Measurements from ENCODE around the gene CHD2.

CHD2 gene

GRCh38 chr15:92934716-92935115, 34.6 kb downstream of the CHD2 start:
- H3K9ac ChIP-seq (ENCODE audit: low read depth, low read length) = no peak overlapping the region
- H3K4me1 ChIP-seq (ENCODE audit: control insufficient read depth, insufficient read depth, low read length) = no peaks in the 10 kb centered on the region
- H3K27ac ChIP-seq (ENCODE audit: low read depth, low read length) = no peak overlapping the region
- H3K9me3 ChIP-seq (ENCODE audit: control insufficient read depth, insufficient read depth, low read length) = no peaks in the 10 kb centered on the region
- no peak overlapping the region for H3K4me3 ChIP-seq (ENCODE audit: low read depth, low read length)
- peaks cover 95% of the 10 kb centered on the region for H3K36me3 ChIP-seq (ENCODE audit: control insufficient read depth, insufficient read depth, low read length)
- no peaks in the 10 kb centered on the region for H3K27me3 ChIP-seq (ENCODE audit: control insufficient read depth, insufficient read depth, low read length)

- no peak overlapping the region for H3K27ac ChIP-seq (ENCODE audit: low read depth, low read length)
Observed at GRCh38 chr15:92936138-92936537, 36.0 kb downstream of the CHD2 start.

GRCh38 chr15:92936693-92937092, 36.6 kb downstream of the CHD2 start:
- peaks cover 92% of the 10 kb centered on the region for H3K36me3 ChIP-seq (ENCODE audit: control insufficient read depth, insufficient read depth, low read length)
- no peak overlapping the region for H3K27ac ChIP-seq (ENCODE audit: low read depth, low read length)
- H3K9ac ChIP-seq (ENCODE audit: low read depth, low read length) = no peak overlapping the region
- no peaks in the 10 kb centered on the region for H3K4me1 ChIP-seq (ENCODE audit: control insufficient read depth, insufficient read depth, low read length)
- no peaks in the 10 kb centered on the region for H3K27me3 ChIP-seq (ENCODE audit: control insufficient read depth, insufficient read depth, low read length)
- H3K4me3 ChIP-seq (ENCODE audit: low read depth, low read length) = no peak overlapping the region
- no peaks in the 10 kb centered on the region for H3K9me3 ChIP-seq (ENCODE audit: control insufficient read depth, insufficient read depth, low read length)

More at GRCh38 chr15:92936138-92936537, 36.0 kb downstream of the CHD2 start:
- Histone ChIP-seq H3K36me3 (ENCODE audit: control insufficient read depth, insufficient read depth, low read length) (peaks cover 92% of the 10 kb centered on the region), H3K9me3 (ENCODE audit: control insufficient read depth, insufficient read depth, low read length) (no peaks in the 10 kb centered on the region), H3K4me1 (ENCODE audit: control insufficient read depth, insufficient read depth, low read length) (no peaks in the 10 kb centered on the region), H3K4me3 (ENCODE audit: low read depth, low read length) (no peak overlapping the region), H3K9ac (ENCODE audit: low read depth, low read length) (no peak overlapping the region), H3K27me3 (ENCODE audit: control insufficient read depth, insufficient read depth, low read length) (no peaks in the 10 kb centered on the region)

GRCh38 chr15:92937901-92938300, 37.8 kb downstream of the CHD2 start:
- H3K4me1 ChIP-seq (ENCODE audit: control insufficient read depth, insufficient read depth, low read length) = no peaks in the 10 kb centered on the region
- no peak overlapping the region for H3K9ac ChIP-seq (ENCODE audit: low read depth, low read length)
- no peaks in the 10 kb centered on the region for H3K9me3 ChIP-seq (ENCODE audit: control insufficient read depth, insufficient read depth, low read length)
- no peak overlapping the region for H3K4me3 ChIP-seq (ENCODE audit: low read depth, low read length)
- H3K27ac ChIP-seq (ENCODE audit: low read depth, low read length) = no peak overlapping the region
- H3K36me3 ChIP-seq (ENCODE audit: control insufficient read depth, insufficient read depth, low read length) = peaks cover 94% of the 10 kb centered on the region
- no peaks in the 10 kb centered on the region for H3K27me3 ChIP-seq (ENCODE audit: control insufficient read depth, insufficient read depth, low read length)

GRCh38 chr15:92938387-92938786, 38.3 kb downstream of the CHD2 start:
- no peaks in the 10 kb centered on the region for H3K9me3 ChIP-seq (ENCODE audit: control insufficient read depth, insufficient read depth, low read length)
- H3K27me3 ChIP-seq (ENCODE audit: control insufficient read depth, insufficient read depth, low read length) = no peaks in the 10 kb centered on the region
- H3K4me3 ChIP-seq (ENCODE audit: low read depth, low read length) = no peak overlapping the region
- no peak overlapping the region for H3K9ac ChIP-seq (ENCODE audit: low read depth, low read length)
- no peaks in the 10 kb centered on the region for H3K4me1 ChIP-seq (ENCODE audit: control insufficient read depth, insufficient read depth, low read length)
- peaks cover 94% of the 10 kb centered on the region for H3K36me3 ChIP-seq (ENCODE audit: control insufficient read depth, insufficient read depth, low read length)
- H3K27ac ChIP-seq (ENCODE audit: low read depth, low read length) = no peak overlapping the region

GRCh38 chr15:92941668-92942067, 41.5 kb downstream of the CHD2 start:
- peaks cover 96% of the 10 kb centered on the region for H3K36me3 ChIP-seq (ENCODE audit: control insufficient read depth, insufficient read depth, low read length)
- no peak overlapping the region for H3K27ac ChIP-seq (ENCODE audit: low read depth, low read length)
- no peak overlapping the region for H3K9ac ChIP-seq (ENCODE audit: low read depth, low read length)

GRCh38 chr15:92942706-92943105, 42.6 kb downstream of the CHD2 start:
- no peak overlapping the region for H3K9ac ChIP-seq (ENCODE audit: low read depth, low read length)
- peaks cover 16% of the 10 kb centered on the region for H3K9me3 ChIP-seq (ENCODE audit: control insufficient read depth, insufficient read depth, low read length)
- H3K27ac ChIP-seq (ENCODE audit: low read depth, low read length) = no peak overlapping the region
- peaks cover 96% of the 10 kb centered on the region for H3K36me3 ChIP-seq (ENCODE audit: control insufficient read depth, insufficient read depth, low read length)
- H3K4me1 ChIP-seq (ENCODE audit: control insufficient read depth, insufficient read depth, low read length) = no peaks in the 10 kb centered on the region
- H3K27me3 ChIP-seq (ENCODE audit: control insufficient read depth, insufficient read depth, low read length) = no peaks in the 10 kb centered on the region
- no peak overlapping the region for H3K4me3 ChIP-seq (ENCODE audit: low read depth, low read length)

More at GRCh38 chr15:92941668-92942067, 41.5 kb downstream of the CHD2 start:
- Histone ChIP-seq H3K27me3 (ENCODE audit: control insufficient read depth, insufficient read depth, low read length) (no peaks in the 10 kb centered on the region), H3K4me3 (ENCODE audit: low read depth, low read length) (no peak overlapping the region), H3K4me1 (ENCODE audit: control insufficient read depth, insufficient read depth, low read length) (no peaks in the 10 kb centered on the region), H3K9me3 (ENCODE audit: control insufficient read depth, insufficient read depth, low read length) (peaks cover 5% of the 10 kb centered on the region; the same call in 1 of the 2 replicates)

- H3K4me3 ChIP-seq (ENCODE audit: low read depth, low read length) = no peak overlapping the region
- no peaks in the 10 kb centered on the region for H3K27me3 ChIP-seq (ENCODE audit: control insufficient read depth, insufficient read depth, low read length)
- peaks cover 96% of the 10 kb centered on the region for H3K36me3 ChIP-seq (ENCODE audit: control insufficient read depth, insufficient read depth, low read length)
- no peak overlapping the region for H3K27ac ChIP-seq (ENCODE audit: low read depth, low read length)
- no peak overlapping the region for H3K9ac ChIP-seq (ENCODE audit: low read depth, low read length)
- peaks cover 24% of the 10 kb centered on the region for H3K9me3 ChIP-seq (ENCODE audit: control insufficient read depth, insufficient read depth, low read length)
- H3K4me1 ChIP-seq (ENCODE audit: control insufficient read depth, insufficient read depth, low read length) = no peaks in the 10 kb centered on the region
Observed at GRCh38 chr15:92943581-92943980, 43.5 kb downstream of the CHD2 start.

- H3K36me3 ChIP-seq (ENCODE audit: control insufficient read depth, insufficient read depth, low read length) = peaks cover 96% of the 10 kb centered on the region
- H3K4me3 ChIP-seq (ENCODE audit: low read depth, low read length) = no peak overlapping the region
- peaks cover 38% of the 10 kb centered on the region for H3K9me3 ChIP-seq (ENCODE audit: control insufficient read depth, insufficient read depth, low read length)
- no peak overlapping the region for H3K9ac ChIP-seq (ENCODE audit: low read depth, low read length)
- no peaks in the 10 kb centered on the region for H3K27me3 ChIP-seq (ENCODE audit: control insufficient read depth, insufficient read depth, low read length)
- no peaks in the 10 kb centered on the region for H3K4me1 ChIP-seq (ENCODE audit: control insufficient read depth, insufficient read depth, low read length)
- no peak overlapping the region for H3K27ac ChIP-seq (ENCODE audit: low read depth, low read length)
Observed at GRCh38 chr15:92944946-92945521, 44.9 kb downstream of the CHD2 start.

- Histone ChIP-seq H3K4me3 (ENCODE audit: low read depth, low read length) (no peak overlapping the region), H3K27me3 (ENCODE audit: control insufficient read depth, insufficient read depth, low read length) (no peaks in the 10 kb centered on the region), H3K9me3 (ENCODE audit: control insufficient read depth, insufficient read depth, low read length) (peaks cover 39% of the 10 kb centered on the region), H3K27ac (ENCODE audit: low read depth, low read length) (no peak overlapping the region), H3K36me3 (ENCODE audit: control insufficient read depth, insufficient read depth, low read length) (peaks cover 98% of the 10 kb centered on the region), H3K9ac (ENCODE audit: low read depth, low read length) (no peak overlapping the region), H3K4me1 (ENCODE audit: control insufficient read depth, insufficient read depth, low read length) (no peaks in the 10 kb centered on the region)
Observed at GRCh38 chr15:92947071-92947730, 47.1 kb downstream of the CHD2 start.

- Histone ChIP-seq H3K36me3 (ENCODE audit: control insufficient read depth, insufficient read depth, low read length) (peaks cover 98% of the 10 kb centered on the region), H3K27me3 (ENCODE audit: control insufficient read depth, insufficient read depth, low read length) (no peaks in the 10 kb centered on the region), H3K9me3 (ENCODE audit: control insufficient read depth, insufficient read depth, low read length) (peaks cover 39% of the 10 kb centered on the region), H3K4me1 (ENCODE audit: control insufficient read depth, insufficient read depth, low read length) (no peaks in the 10 kb centered on the region), H3K4me3 (ENCODE audit: low read depth, low read length) (no peak overlapping the region), H3K9ac (ENCODE audit: low read depth, low read length) (no peak overlapping the region), H3K27ac (ENCODE audit: low read depth, low read length) (peak overlapping the region; percentile 39)
Observed at GRCh38 chr15:92949604-92950249, 49.6 kb downstream of the CHD2 start.

Data from HUES48 (cell line).